Neural progenitor cell (in vitro differentiated cells): ENCODE results near the gene PACRG. TPM values are rescaled to one million over a fixed set of nuclear protein-coding genes. Genes with fewer than 3 reads are reported as not detected.

ENCODE experiments used
- DNase-seq: peaks from one replicate; pipeline ENCODE4 v3.0.0-alpha.2; 2016; ENCODE audit warnings: low spot score
- H2AFZ ChIP-seq: fragments of 200-600 bp; sonication (generic); replicated peaks from 2 replicates; pipeline ENCODE4 v1.6.1; 2016; ENCODE audit warnings: antibody characterized with exemption
- H3F3A ChIP-seq: fragments of 200-600 bp; sonication (generic); 2 replicates; pipeline ENCODE4 v1.6.1; 2016; ENCODE audit warnings: antibody characterized with exemption, low read depth
- H3K27ac ChIP-seq: fragments of 200-600 bp; sonication (generic); 2 replicates; pipeline ENCODE4 v1.5.1; 2016; ENCODE audit warnings: mild to moderate bottlenecking
- H3K27me3 ChIP-seq: fragments of 200-600 bp; sonication (generic); 2 replicates; pipeline ENCODE4 v1.6.1; 2016; ENCODE audit warnings: mild to moderate bottlenecking, moderate library complexity
- H3K36me3 ChIP-seq: fragments of 200-600 bp; sonication (generic); 2 replicates; pipeline ENCODE4 v1.5.1; 2016
- H3K4me1 ChIP-seq: fragments of 200-600 bp; sonication (generic); 2 replicates; pipeline ENCODE4 v1.6.1; 2016; ENCODE audit warnings: mixed run types
- H3K4me2 ChIP-seq: fragments of 200-600 bp; sonication (generic); 2 replicates; pipeline ENCODE4 v1.6.1; 2016
- H3K4me3 ChIP-seq: fragments of 200-600 bp; sonication (generic); 2 replicates; pipeline ENCODE4 v1.5.1; 2016
- H3K79me2 ChIP-seq: fragments of 200-600 bp; sonication (generic); 2 replicates; pipeline ENCODE4 v1.6.1; 2016; ENCODE audit warnings: low read depth
- H3K9ac ChIP-seq: fragments of 200-600 bp; sonication (generic); 2 replicates; pipeline ENCODE4 v1.6.1; 2016
- H3K9me3 ChIP-seq: fragments of 200-600 bp; sonication (generic); 2 replicates; pipeline ENCODE4 v1.5.1; 2016; ENCODE audit warnings: low read depth
- H4K20me1 ChIP-seq: fragments of 200-600 bp; sonication (generic); 2 replicates; pipeline ENCODE4 v1.6.1; 2016; ENCODE audit warnings: low read depth
- H3K27ac Mint-ChIP-seq: 3 replicates; pipeline ENCODE4 v1.8.0; 2021; ENCODE audit warnings: mixed read lengths
- H3K27me3 Mint-ChIP-seq: 2 replicates; pipeline ENCODE4 v1.8.0; 2022; ENCODE audit warnings: low read depth, mild to moderate bottlenecking, inconsistent platforms, moderate library complexity, mixed read lengths; ENCODE audit not compliant: insufficient read depth
- H3K36me3 Mint-ChIP-seq: 3 replicates; pipeline ENCODE4 v1.8.0; 2021; ENCODE audit warnings: mixed read lengths
- H3K4me1 Mint-ChIP-seq: 3 replicates; pipeline ENCODE4 v1.8.0; 2021; ENCODE audit warnings: mixed read lengths
- H3K4me3 Mint-ChIP-seq: 3 replicates; pipeline ENCODE4 v1.8.0; 2021; ENCODE audit warnings: mild to moderate bottlenecking, moderate library complexity, mixed read lengths
- H3K9me3 Mint-ChIP-seq: 3 replicates; pipeline ENCODE4 v1.8.0; 2020; ENCODE audit warnings: mixed read lengths
- CTCF ChIP-seq: fragments of 200-600 bp; sonication (generic); IDR thresholded peaks from 2 replicates; pipeline ENCODE4 v1.5.1; 2017; ENCODE audit warnings: antibody characterized with exemption, mild to moderate bottlenecking
- EZH2 ChIP-seq: fragments of 200-600 bp; sonication (generic); IDR thresholded peaks from 2 replicates; pipeline ENCODE4 v1.6.1; 2017; ENCODE audit warnings: antibody characterized with exemption, mild to moderate bottlenecking, moderate library complexity
- EZH2phosphoT487 ChIP-seq: fragments of 200-600 bp; sonication (generic); IDR thresholded peaks from 2 replicates; pipeline ENCODE4 v1.6.1; 2017; ENCODE audit warnings: antibody characterized with exemption
- total RNA-seq: library from RNA; depleted of rRNA; stranded (reverse); fragments of >200 nt; gene quantifications from 2 replicates; pipeline ENCODE4 v1.2.3, GENCODE V29; 2015; ENCODE audit warnings: low replicate concordance

Gene PACRG
- total RNA-seq, 1 donor from 2014 or later = 0.30 TPM

GRCh38 chr6:162680871-162681270 lies 46.9 kb upstream of the PACRG start:
- peaks cover 2% of the 10 kb centered on the region for H3K27me3 Mint-ChIP-seq
- Histone ChIP-seq H3K9me3 (no peaks in the 10 kb centered on the region), H3K79me2 (no peaks in the 10 kb centered on the region), H3K27ac (no peak overlapping the region), H3K4me3 (no peak overlapping the region), H3K9ac (no peak overlapping the region), H3F3A (no peaks in the 10 kb centered on the region), H4K20me1 (no peaks in the 10 kb centered on the region), H2AFZ (no peak overlapping the region), H3K4me2 (no peak overlapping the region), H3K4me1 (no peaks in the 10 kb centered on the region), H3K27me3 (no peaks in the 10 kb centered on the region), H3K36me3 (no peaks in the 10 kb centered on the region)
- H3K4me1 Mint-ChIP-seq = no peaks in the 10 kb centered on the region
- H3K4me3 Mint-ChIP-seq = no peak overlapping the region
- TF ChIP-seq EZH2phosphoT487 (no peak), EZH2 (no peak), CTCF (no peak)
- DNase-seq = no peak
- no peaks in the 10 kb centered on the region for H3K36me3 Mint-ChIP-seq
- no peak overlapping the region for H3K27ac Mint-ChIP-seq
- H3K9me3 Mint-ChIP-seq = no peaks in the 10 kb centered on the region

- Histone ChIP-seq H3F3A (no peaks in the 10 kb centered on the region), H3K9ac (no peak overlapping the region), H3K79me2 (no peaks in the 10 kb centered on the region), H3K9me3 (no peaks in the 10 kb centered on the region), H3K27ac (no peak overlapping the region), H3K27me3 (no peaks in the 10 kb centered on the region), H2AFZ (no peak overlapping the region), H3K36me3 (no peaks in the 10 kb centered on the region), H3K4me3 (no peak overlapping the region), H4K20me1 (no peaks in the 10 kb centered on the region), H3K4me1 (no peaks in the 10 kb centered on the region), H3K4me2 (no peak overlapping the region)
- Mint-ChIP-seq H3K9me3 (no peaks in the 10 kb centered on the region), H3K36me3 (no peaks in the 10 kb centered on the region), H3K27me3 (peaks cover 2% of the 10 kb centered on the region), H3K4me1 (no peaks in the 10 kb centered on the region), H3K27ac (no peak overlapping the region), H3K4me3 (no peak overlapping the region)
- DNase-seq = no peak
- TF ChIP-seq CTCF (no peak), EZH2 (no peak), EZH2phosphoT487 (no peak)
Observed at GRCh38 chr6:162681447-162681846, 46.3 kb upstream of the PACRG start.

GRCh38 chr6:162683135-162683534 lies 44.6 kb upstream of the PACRG start:
- Histone ChIP-seq H3K4me1 (no peaks in the 10 kb centered on the region), H3K27me3 (no peaks in the 10 kb centered on the region), H2AFZ (no peak overlapping the region), H3K36me3 (no peaks in the 10 kb centered on the region), H4K20me1 (no peaks in the 10 kb centered on the region), H3K9ac (no peak overlapping the region), H3K4me2 (no peak overlapping the region), H3K27ac (no peak overlapping the region), H3K79me2 (no peaks in the 10 kb centered on the region), H3F3A (no peaks in the 10 kb centered on the region), H3K9me3 (no peaks in the 10 kb centered on the region), H3K4me3 (no peak overlapping the region)
- peaks cover 2% of the 10 kb centered on the region for H3K27me3 Mint-ChIP-seq
- no peak for DNase-seq
- no peaks in the 10 kb centered on the region for H3K36me3 Mint-ChIP-seq
- H3K27ac Mint-ChIP-seq = no peak overlapping the region
- H3K9me3 Mint-ChIP-seq = no peaks in the 10 kb centered on the region
- H3K4me1 Mint-ChIP-seq = peaks cover 5% of the 10 kb centered on the region
- no peak for TF ChIP-seq CTCF
- TF ChIP-seq EZH2 = no peak
- TF ChIP-seq EZH2phosphoT487 = no peak
- no peak overlapping the region for H3K4me3 Mint-ChIP-seq
